Subcutaneous adipose tissue (tissue), 4 donors: ENCODE results near the gene ZNF441. TPM values are rescaled to one million over a fixed set of nuclear protein-coding genes. Genes with fewer than 3 reads are reported as not detected.

Experiments used
- CTCF ChIP-seq: fragments of 450-650 bp; IDR thresholded peaks from one replicate; pipeline ENCODE4 v1.5.1; 2016; ENCODE audit warnings: low read depth, mild to moderate bottlenecking, control low read depth, antibody characterized with exemption, moderate library complexity
- total RNA-seq, 4 donors: library from RNA; depleted of rRNA; stranded (reverse); fragments of >200 nt; gene quantifications; one replicate each; pipeline ENCODE4 v1.1.0, GENCODE V29; 2016

The ZNF441 gene
- total RNA-seq, 4 donors from 2014 or later, result 10.0 to 14.9 (median 11.2) TPM

GRCh38 chr19:11738746-11739620 lies 27.8 kb upstream of the ZNF441 start, which contains the start of gene ZNF823:
Gene ZNF823 (minus strand): TSS chr19:11738946. CDS start chr19:11738819, 127 bp downstream.
- TF ChIP-seq CTCF, result no peak

GRCh38 chr19:11745869-11746268 lies 20.9 kb upstream of the ZNF441 start:
- no peak for TF ChIP-seq CTCF

GRCh38 chr19:11747277-11747676 lies 19.5 kb upstream of the ZNF441 start:
- no peak for TF ChIP-seq CTCF

GRCh38 chr19:11749751-11750150 lies 17.0 kb upstream of the ZNF441 start:
- TF ChIP-seq CTCF, result no peak

- no peak for TF ChIP-seq CTCF
Measured at GRCh38 chr19:11752244-11752736, 14.5 kb upstream of the ZNF441 start.

GRCh38 chr19:11754663-11755062 lies 12.1 kb upstream of the ZNF441 start:
- TF ChIP-seq CTCF, result no peak

- TF ChIP-seq CTCF, result no peak
Measured at GRCh38 chr19:11756965-11757364, 9.8 kb upstream of the ZNF441 start.
